ENCODE measurements around the gene FBXO10. TPM values are rescaled to one million over a fixed set of nuclear protein-coding genes. Genes with fewer than 3 reads are reported as not detected.

FBXO10 gene
- total and polyA plus RNA-seq, 2 experiments from 2014 or later = 3.4 to 13.4 TPM

- TF ChIP-seq ZNF462 (CRISPR knock-in tag; IDR thresholded peaks at IDR 0.05) (no peak), ZNF114 (CRISPR knock-in tag; IDR thresholded peaks at IDR 0.05) (no peak), ZNF331 (CRISPR knock-in tag; IDR thresholded peaks at IDR 0.05; ENCODE audit: low read depth) (no peak), CREB1 (CRISPR knock-in tag; IDR thresholded peaks at IDR 0.05; ENCODE audit: low read depth) (no peak), JUNB (IDR thresholded peaks at IDR 0.05; ENCODE audit: unreplicated experiment) (no peak)
These were observed 1.9 kb downstream of the FBXO10 start (continued) for GRCh38 chr9:37574241-37574721.

GRCh38 chr9:37571282-37571681, 4.9 kb downstream of the FBXO10 start:
- no peaks in the 10 kb centered on the region; the same call in 1 of the 2 replicates for H3K36me3 ChIP-seq (ENCODE audit: insufficient read depth)
- H3K4me3 Mint-ChIP-seq = no peak overlapping the region
- no peak overlapping the region for H3K4me3 ChIP-seq
- no peak overlapping the region for H3K27ac ChIP-seq (ENCODE audit: low read depth)
- no peaks in the 10 kb centered on the region for H3K27me3 ChIP-seq (ENCODE audit: insufficient read depth)
- peaks cover 5% of the 10 kb centered on the region for H3K27me3 Mint-ChIP-seq (ENCODE audit: insufficient read depth, low read depth, poor library complexity)
- H3K79me2 ChIP-seq (replicated peaks; ENCODE audit: insufficient read depth) = peaks cover 27% of the 10 kb centered on the region
- no peak for DNase-seq (ENCODE audit: low spot score)
- no peak for ATAC-seq
- H3K4me1 ChIP-seq (ENCODE audit: insufficient read depth) = peaks cover 18% of the 10 kb centered on the region
- no peak overlapping the region for H2AFZ ChIP-seq
- H3K9me2 ChIP-seq (ENCODE audit: insufficient read depth) = no peaks in the 10 kb centered on the region
- peaks cover 6% of the 10 kb centered on the region; the same call in 1 of the 2 replicates for H3F3A ChIP-seq (replicated peaks; ENCODE audit: low read depth)
- H3K4me1 Mint-ChIP-seq = peaks cover 32% of the 10 kb centered on the region
- H3K4me2 ChIP-seq = no peak overlapping the region
- H3K36me3 Mint-ChIP-seq (ENCODE audit: low read depth) = no peaks in the 10 kb centered on the region
- H3K9me3 Mint-ChIP-seq = no peaks in the 10 kb centered on the region
- H4K20me1 ChIP-seq (replicated peaks; ENCODE audit: insufficient read depth) = no peaks in the 10 kb centered on the region; the same call in none of the 2 replicates
- no peak overlapping the region for H3K27ac Mint-ChIP-seq
- TF ChIP-seq REST (IDR thresholded peaks at IDR 0.05; ENCODE audit: unreplicated experiment) = no peak
- TF ChIP-seq ZNF331 (CRISPR knock-in tag; IDR thresholded peaks at IDR 0.05; ENCODE audit: low read depth) = no peak
- TF ChIP-seq EZH2phosphoT487 (IDR thresholded peaks at IDR 0.05; ENCODE audit: unreplicated experiment) = no peak
- TF ChIP-seq JUNB (IDR thresholded peaks at IDR 0.05; ENCODE audit: unreplicated experiment) = no peak

All from GM23338 (cell line).